Loucy (cell line): Measurements from ENCODE around the gene RADX.

Source experiments
- H2AFZ ChIP-seq: fragments of 200-600 bp; sonication (generic); 2 replicates; pipeline ENCODE4 v1.6.0; 2016; ENCODE audit warnings: antibody characterized with exemption, mild to moderate bottlenecking, low read length, moderate library complexity
- H3F3A ChIP-seq: fragments of 200-600 bp; 2 replicates; pipeline ENCODE4 v1.6.0; 2016; ENCODE audit warnings: antibody characterized with exemption, low read depth, mild to moderate bottlenecking
- H3K27me3 ChIP-seq: fragments of 200-600 bp; sonication (generic); 2 replicates; pipeline ENCODE4 v1.6.1; 2014; ENCODE audit warnings: low read length, mild to moderate bottlenecking; ENCODE audit not compliant: insufficient read depth, poor library complexity, severe bottlenecking
- H3K36me3 ChIP-seq: fragments of 200-600 bp; sonication (generic); 2 replicates; pipeline ENCODE4 v1.6.1; 2016; ENCODE audit warnings: low read length; ENCODE audit not compliant: insufficient read depth
- H3K4me1 ChIP-seq: fragments of 200-600 bp; sonication (generic); 2 replicates; pipeline ENCODE4 v1.5.1; 2014; ENCODE audit warnings: low read length, mild to moderate bottlenecking; ENCODE audit not compliant: insufficient read depth, poor library complexity, severe bottlenecking
- H3K4me2 ChIP-seq: fragments of 200-600 bp; sonication (generic); 2 replicates; pipeline ENCODE4 v1.6.0; 2014; ENCODE audit warnings: antibody characterized with exemption, low read length, low read depth, mild to moderate bottlenecking; ENCODE audit not compliant: poor library complexity, severe bottlenecking
- H3K4me3 ChIP-seq: fragments of 200-600 bp; sonication (generic); 2 replicates; pipeline ENCODE4 v1.5.1; 2014; ENCODE audit warnings: low read length, mild to moderate bottlenecking, mixed read lengths; ENCODE audit not compliant: poor library complexity, severe bottlenecking
- H3K79me2 ChIP-seq: fragments of 200-600 bp; sonication (generic); 2 replicates; pipeline ENCODE4 v1.6.1; 2014; ENCODE audit warnings: low read length; ENCODE audit not compliant: insufficient read depth
- H3K9ac ChIP-seq: fragments of 200-600 bp; sonication (generic); 2 replicates; pipeline ENCODE4 v1.6.0; 2014; ENCODE audit warnings: mild to moderate bottlenecking, low read depth, low read length, moderate library complexity; ENCODE audit not compliant: poor library complexity, severe bottlenecking
- H3K9me2 ChIP-seq: fragments of 200-600 bp; sonication (generic); replicated peaks from 2 replicates; pipeline ENCODE4 v1.6.1; 2016; ENCODE audit warnings: low read depth, low read length, mixed read lengths
- H3K9me3 ChIP-seq: fragments of 200-600 bp; sonication (generic); 2 replicates; pipeline ENCODE4 v1.6.1; 2014; ENCODE audit warnings: mild to moderate bottlenecking, antibody characterized with exemption, low read length, low read depth; ENCODE audit not compliant: insufficient read depth
- H4K20me1 ChIP-seq: fragments of 200-600 bp; sonication (generic); 2 replicates; pipeline ENCODE4 v1.6.0; 2014; ENCODE audit warnings: antibody characterized with exemption, low read length, mild to moderate bottlenecking; ENCODE audit not compliant: insufficient read depth, poor library complexity, severe bottlenecking
- EZH2phosphoT487 ChIP-seq: fragments of 200-600 bp; IDR thresholded peaks from 2 replicates; pipeline ENCODE4 v1.6.1; 2018; ENCODE audit warnings: antibody characterized with exemption, mild to moderate bottlenecking, moderate library complexity, borderline replicate concordance
- TF ChIP-seq, protein P1 (sequence below): fragments of 200-600 bp; sonication (generic); conservative IDR thresholded peaks from 2 replicates; pipeline ENCODE4 v1.5.1; 2014; ENCODE audit warnings: mild to moderate bottlenecking, antibody characterized with exemption, low read length

Gene RADX

DNA sequence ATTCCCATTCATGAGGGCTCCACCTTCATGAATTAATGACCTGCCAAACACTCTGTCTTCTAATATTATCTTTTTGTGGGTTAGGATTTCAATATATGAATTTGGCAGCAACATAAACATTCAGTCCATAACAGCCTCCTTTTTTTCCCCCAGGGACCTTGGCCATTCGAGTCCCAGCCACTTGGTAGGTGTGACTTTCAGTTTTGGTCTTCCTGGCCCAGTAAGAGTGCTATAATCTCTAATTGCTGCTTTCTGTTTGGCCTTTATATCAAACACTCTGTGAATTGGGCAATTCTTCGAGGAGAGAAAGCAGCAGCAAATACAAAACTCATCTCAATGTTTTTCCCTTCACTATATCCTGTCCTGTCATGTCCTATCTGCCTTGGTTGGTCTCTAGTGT lies 12.4 kb upstream of the RADX start:
- no peaks in the 10 kb centered on the region for H3F3A ChIP-seq
- H3K4me3 ChIP-seq: no peak overlapping the region
- TF ChIP-seq, protein P1, sequence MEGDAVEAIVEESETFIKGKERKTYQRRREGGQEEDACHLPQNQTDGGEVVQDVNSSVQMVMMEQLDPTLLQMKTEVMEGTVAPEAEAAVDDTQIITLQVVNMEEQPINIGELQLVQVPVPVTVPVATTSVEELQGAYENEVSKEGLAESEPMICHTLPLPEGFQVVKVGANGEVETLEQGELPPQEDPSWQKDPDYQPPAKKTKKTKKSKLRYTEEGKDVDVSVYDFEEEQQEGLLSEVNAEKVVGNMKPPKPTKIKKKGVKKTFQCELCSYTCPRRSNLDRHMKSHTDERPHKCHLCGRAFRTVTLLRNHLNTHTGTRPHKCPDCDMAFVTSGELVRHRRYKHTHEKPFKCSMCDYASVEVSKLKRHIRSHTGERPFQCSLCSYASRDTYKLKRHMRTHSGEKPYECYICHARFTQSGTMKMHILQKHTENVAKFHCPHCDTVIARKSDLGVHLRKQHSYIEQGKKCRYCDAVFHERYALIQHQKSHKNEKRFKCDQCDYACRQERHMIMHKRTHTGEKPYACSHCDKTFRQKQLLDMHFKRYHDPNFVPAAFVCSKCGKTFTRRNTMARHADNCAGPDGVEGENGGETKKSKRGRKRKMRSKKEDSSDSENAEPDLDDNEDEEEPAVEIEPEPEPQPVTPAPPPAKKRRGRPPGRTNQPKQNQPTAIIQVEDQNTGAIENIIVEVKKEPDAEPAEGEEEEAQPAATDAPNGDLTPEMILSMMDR: no peak
- TF ChIP-seq EZH2phosphoT487: no peak
- no peak overlapping the region for H3K4me2 ChIP-seq
- no peak overlapping the region for H3K9ac ChIP-seq
- no peaks in the 10 kb centered on the region for H3K9me2 ChIP-seq
- H2AFZ ChIP-seq: no peak overlapping the region
- no peaks in the 10 kb centered on the region for H3K9me3 ChIP-seq
- no peaks in the 10 kb centered on the region for H3K4me1 ChIP-seq
- H3K27me3 ChIP-seq: no peaks in the 10 kb centered on the region
- H4K20me1 ChIP-seq: no peaks in the 10 kb centered on the region
- H3K36me3 ChIP-seq: no peaks in the 10 kb centered on the region
- no peaks in the 10 kb centered on the region for H3K79me2 ChIP-seq

DNA sequence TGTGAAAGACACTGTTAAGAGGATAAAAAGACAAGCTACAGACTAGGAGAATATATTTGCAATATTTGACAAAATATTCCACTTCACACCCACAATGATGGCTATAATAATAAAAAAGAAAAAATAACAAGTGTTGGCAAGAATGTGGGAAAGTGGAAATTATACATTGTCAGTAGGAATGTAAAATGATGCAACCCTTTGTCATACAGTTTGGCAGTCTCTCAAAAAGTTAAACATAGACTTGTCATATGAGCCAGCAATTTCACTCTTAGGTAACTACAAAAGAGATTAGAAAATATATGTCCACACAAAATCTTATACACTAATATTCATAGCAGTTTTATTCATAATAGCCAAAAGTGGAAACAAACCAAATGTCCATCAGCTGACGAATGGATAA lies 5.2 kb upstream of the RADX start:
- H3K9me3 ChIP-seq: no peaks in the 10 kb centered on the region
- no peaks in the 10 kb centered on the region for H3K36me3 ChIP-seq
- no peaks in the 10 kb centered on the region for H3K27me3 ChIP-seq
- H3K9me2 ChIP-seq: no peaks in the 10 kb centered on the region
- no peaks in the 10 kb centered on the region for H3K4me1 ChIP-seq
- H3K9ac ChIP-seq: no peak overlapping the region
- H3F3A ChIP-seq: no peaks in the 10 kb centered on the region
- TF ChIP-seq, protein P1: no peak
- TF ChIP-seq EZH2phosphoT487: no peak
- H4K20me1 ChIP-seq: no peaks in the 10 kb centered on the region
- no peak overlapping the region for H3K4me2 ChIP-seq
- H2AFZ ChIP-seq: no peak overlapping the region
- no peak overlapping the region for H3K4me3 ChIP-seq
- no peaks in the 10 kb centered on the region for H3K79me2 ChIP-seq

DNA sequence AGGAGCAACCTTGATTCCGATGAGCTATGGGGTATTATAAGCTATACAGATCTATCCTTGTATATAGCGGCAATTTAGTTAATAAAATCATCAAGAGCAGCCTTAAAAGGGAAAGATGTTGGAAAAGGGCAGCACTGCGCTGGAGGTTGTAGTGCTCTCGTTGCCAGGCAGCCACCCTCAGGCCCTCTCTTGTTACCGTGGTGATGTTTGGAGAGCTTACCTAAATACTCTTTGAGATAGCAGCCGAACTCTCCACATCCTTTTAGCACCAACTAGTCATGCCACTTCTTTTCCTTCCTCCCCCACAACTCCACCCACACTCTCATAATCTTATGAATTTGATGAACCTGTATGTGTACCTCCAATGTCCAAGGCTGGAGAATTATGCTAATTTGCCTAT lies 3.8 kb upstream of the RADX start:
- no peak overlapping the region for H2AFZ ChIP-seq

More for the DNA sequence above, 3.8 kb upstream of the RADX start:
- no peaks in the 10 kb centered on the region for H3K9me2 ChIP-seq
- H3K36me3 ChIP-seq: no peaks in the 10 kb centered on the region
- H3K4me2 ChIP-seq: no peak overlapping the region
- no peaks in the 10 kb centered on the region for H3K9me3 ChIP-seq
- H3F3A ChIP-seq: no peaks in the 10 kb centered on the region
- TF ChIP-seq EZH2phosphoT487: no peak
- TF ChIP-seq, protein P1: no peak
- no peaks in the 10 kb centered on the region for H3K4me1 ChIP-seq
- no peaks in the 10 kb centered on the region for H4K20me1 ChIP-seq
- no peak overlapping the region for H3K9ac ChIP-seq
- H3K79me2 ChIP-seq: no peaks in the 10 kb centered on the region
- H3K4me3 ChIP-seq: no peak overlapping the region
- H3K27me3 ChIP-seq: no peaks in the 10 kb centered on the region
